Measurements from ENCODE around the gene ELOA. TPM values are rescaled to one million over a fixed set of nuclear protein-coding genes. Genes with fewer than 3 reads are reported as not detected.
A peak's percentile ranks its signal among the peaks of the same experiment; 100 is the strongest.

The ELOA gene
- total and polyA plus RNA-seq, 9 of the 15 experiments (the other 6 are each of a cell fraction or from before 2014, with no cell fraction given), result 31.9 to 98.6 (median 61.3) TPM

GRCh38 chr1:23787701-23788100 is 44.4 kb downstream of the ELOA start (continued):
- TF ChIP-seq HDGF (IDR thresholded peaks at IDR 0.05), result no peak
- 0 out of 2 replicates have a peak, but pooled peaks have one; percentile 28 for TF ChIP-seq POLR2AphosphoS5 (IDR thresholded peaks at IDR 0.05; ENCODE audit: control insufficient read depth, insufficient read depth, low read depth, low read length)
- no peak for TF ChIP-seq EHMT2 (IDR thresholded peaks at IDR 0.05)
- no peak for TF ChIP-seq ID3 (CRISPR knock-in tag; IDR thresholded peaks at IDR 0.05)
- no peak for TF ChIP-seq ID3 (tag; IDR thresholded peaks at IDR 0.05)

GRCh38 chr1:23788695-23789094 is 45.4 kb downstream of the ELOA start:
- Histone ChIP-seq H3K27me3 (ENCODE audit: control insufficient read depth in 2 of 2, insufficient read depth in 2 of 2, low read length in 2 of 2) (no peaks in the 10 kb centered on the region), H3K79me2 (ENCODE audit: control insufficient read depth, insufficient read depth, low read length) (peaks cover 44% of the 10 kb centered on the region), H3K4me3 (no peak overlapping the region), H3K9ac (ENCODE audit: insufficient read depth in 1 of 2, low read depth in 2 of 2, low read length in 2 of 2) (no peak overlapping the region), H3K4me2 (ENCODE audit: insufficient read depth, low read length) (no peak overlapping the region), H3K36me3 (ENCODE audit: control insufficient read depth, insufficient read depth, low read length) (peaks cover 60% of the 10 kb centered on the region), H4K20me1 (replicated peaks; ENCODE audit: control insufficient read depth, insufficient read depth, low read length) (peaks cover 3% of the 10 kb centered on the region; the same call in 1 of the 2 replicates), H3K4me1 (replicated peaks in 1 of 2; ENCODE audit: control insufficient read depth in 2 of 2, insufficient read depth in 2 of 2, low read length in 2 of 2) (peaks cover 31% of the 10 kb centered on the region in 2 experiments), H3K27ac (ENCODE audit: extremely low read depth, low read depth, low read length) (peak overlapping the region; percentile 90; the same call in 1 of the 3 replicates), H2AFZ (ENCODE audit: low read depth, low read length) (no peak overlapping the region), H3K9me3 (replicated peaks; ENCODE audit: control insufficient read depth, insufficient read depth, low read depth, low read length) (no peaks in the 10 kb centered on the region), H3K9me1 (ENCODE audit: control insufficient read depth, insufficient read depth, low read length) (no peaks in the 10 kb centered on the region)
- ATAC-seq (no peak), FAIRE-seq (no peak), DNase-seq (ENCODE audit: extremely low read depth in 1 of 4, low spot score in 3 of 4) (no peak)
- no TSS peak for BruUV-seq (replicated peaks)
- POLR2A ChIA-PET, result interaction anchor here (0.9 to 10.2 kb wide), 6 partner anchors 9 to 43 kb away, joined by 3 to 197 read pairs (median 9); partner anchors contain the start of genes GALE and PITHD1
- intact Hi-C loops (cut with micrococcal nuclease), result no loop called here
- TF ChIP-seq POLR2A (conservative IDR thresholded peaks at IDR 0.05), result peak; percentile 66
- 0 out of 4 replicates have a peak, but pooled peaks of 1 of the 2 experiments have one; percentile 8 for TF ChIP-seq KDM1A (IDR thresholded peaks at IDR 0.05)
- TF ChIP-seq XRCC5 (IDR thresholded peaks at IDR 0.05; ENCODE audit: low read depth, low read length), result no peak
- 0 out of 2 replicates have a peak, but pooled peaks have one; percentile 18 for TF ChIP-seq TRIM28 (IDR thresholded peaks at IDR 0.05)
- TF ChIP-seq HNRNPH1 (optimal IDR thresholded peaks at IDR 0.05; ENCODE audit: low read depth, low read length), result no peak
- TF ChIP-seq NCOA2 (IDR thresholded peaks at IDR 0.05; ENCODE audit: partially characterized antibody in 2 of 2), result no peak
- TF ChIP-seq CEBPG (CRISPR knock-in tag; IDR thresholded peaks at IDR 0.05), result no peak
- TF ChIP-seq CEBPG (tag; conservative IDR thresholded peaks at IDR 0.05 in 1 of 2, IDR thresholded peaks at IDR 0.05 in 1 of 2), result 0 out of 4 replicates have a peak, but pooled peaks of 1 of the 2 experiments have one; percentile 37
- peak; percentile 84 for TF ChIP-seq CEBPB (tag; IDR thresholded peaks at IDR 0.05)
- peak; percentile 34 for TF ChIP-seq POLR2B (IDR thresholded peaks at IDR 0.05; ENCODE audit: low read depth, partially characterized antibody)
- TF ChIP-seq SUPT5H (IDR thresholded peaks at IDR 0.05), result peak; percentile 53
- no peak for TF ChIP-seq XRCC4 (IDR thresholded peaks at IDR 0.05; ENCODE audit: extremely low read depth, insufficient read depth, insufficient read length)
- in situ Hi-C loops (cut with MboI), result no loop called here
- CTCF ChIA-PET (ENCODE audit: low intra/inter-chr PET ratio), result no interaction called here
- WGBS (ENCODE audit: insufficient coverage, low coverage, missing lambda C conversion rate), result 92% methylated on average over 3 of the region's 3 CpGs

Measured in K562 (cell line).